PC-9 (cell line): ENCODE measurements around the gene RIF1. TPM values are rescaled to one million over a fixed set of nuclear protein-coding genes. Genes with fewer than 3 reads are reported as not detected.

ENCODE experiments used
- BruUV-seq: library from RNA; stranded (reverse); fragments of 400-500 nt; replicated peaks from 2 replicates; lab custom pipeline; 2021; lab: Mats Ljungman, UMichigan
- CTCF ChIA-PET: fragments of 300-600 bp; sonication (Branson Sonifier 250); formaldehyde crosslinking; loops from one replicate; lab custom pipeline; 2022; ENCODE audit warnings: antibody characterized with exemption; lab: Charles Lee
- POLR2A ChIA-PET: fragments of 300-600 bp; sonication (Branson Sonifier 250); formaldehyde crosslinking; loops from one replicate; lab custom pipeline; 2022; ENCODE audit warnings: antibody characterized with exemption; ENCODE audit not compliant: unreplicated experiment; lab: Charles Lee
- DNase-seq, 2 experiments: peaks; one replicate each; pipeline versions ENCODE4 v3.0.0 to v3.0.0-alpha.2; 2015 to 2022; ENCODE audit warnings: mixed read lengths in 1 of 2
- H2AFZ ChIP-seq: fragments of 200-600 bp; sonication (generic); 2 replicates; pipeline ENCODE4 v1.8.1; 2017; ENCODE audit warnings: antibody characterized with exemption
- H3F3A ChIP-seq: fragments of 200-600 bp; sonication (generic); 2 replicates; pipeline ENCODE4 v1.8.1; 2017; ENCODE audit warnings: antibody characterized with exemption, mild to moderate bottlenecking, low read depth; ENCODE audit not compliant: insufficient read depth
- H3K27ac ChIP-seq: fragments of 200-600 bp; sonication (generic); 2 replicates; pipeline ENCODE4 v1.6.1; 2016; ENCODE audit warnings: mixed run types
- H3K27me3 ChIP-seq: fragments of 200-600 bp; sonication (generic); 2 replicates; pipeline ENCODE4 v1.6.1; 2016; ENCODE audit warnings: low read depth, mixed run types; ENCODE audit not compliant: insufficient read depth
- H3K36me3 ChIP-seq: fragments of 200-600 bp; sonication (generic); 2 replicates; pipeline ENCODE4 v1.6.1; 2016; ENCODE audit warnings: low read depth, mixed run types
- H3K4me1 ChIP-seq: fragments of 200-600 bp; sonication (generic); replicated peaks from 2 replicates; pipeline ENCODE4 v1.6.1; 2016; ENCODE audit warnings: mixed run types; ENCODE audit not compliant: insufficient read depth
- H3K4me2 ChIP-seq: fragments of 200-600 bp; sonication (generic); 2 replicates; pipeline ENCODE4 v1.6.1; 2017; ENCODE audit warnings: mixed run types
- H3K4me3 ChIP-seq: fragments of 200-600 bp; sonication (generic); 2 replicates; pipeline ENCODE4 v1.6.1; 2016; ENCODE audit warnings: mixed run types
- H3K79me2 ChIP-seq: fragments of 200-600 bp; sonication (generic); 2 replicates; pipeline ENCODE4 v1.6.1; 2017; ENCODE audit warnings: low read depth, mixed run types
- H3K9me2 ChIP-seq: fragments of 200-600 bp; sonication (generic); 2 replicates; pipeline ENCODE4 v1.8.1; 2017; ENCODE audit warnings: mild to moderate bottlenecking; ENCODE audit not compliant: insufficient read depth
- H3K9me3 ChIP-seq: fragments of 200-600 bp; sonication (generic); 2 replicates; pipeline ENCODE4 v1.8.1; 2016; ENCODE audit warnings: low read depth; ENCODE audit not compliant: insufficient read depth
- H4K20me1 ChIP-seq: fragments of 200-600 bp; sonication (generic); 2 replicates; pipeline ENCODE4 v1.8.1; 2017; ENCODE audit not compliant: insufficient read depth
- EZH2 ChIP-seq: fragments of 200-600 bp; sonication (generic); IDR thresholded peaks from 2 replicates; pipeline ENCODE4 v1.8.0; 2017; ENCODE audit warnings: antibody characterized with exemption, low read depth
- intact Hi-C: fragments of 100-400 bp; cut with micrococcal nuclease; formaldehyde crosslinking; loops from one replicate; pipeline ENCODE4 v1.10.0; 2022; ENCODE audit not compliant: unreplicated experiment
- total RNA-seq: library from RNA; stranded (reverse); gene quantifications from 2 replicates; pipeline ENCODE4 v1.2.3, GENCODE V29; 2021
- TF ChIP-seq, protein P1 (sequence below): fragments of 200-600 bp; sonication (generic); conservative IDR thresholded peaks from 2 replicates; pipeline ENCODE4 v1.6.1; 2017; ENCODE audit warnings: mixed run types, antibody characterized with exemption, mild to moderate bottlenecking, moderate library complexity

RIF1 gene
- total RNA-seq, 1 experiment from 2014 or later: 47.2 TPM

DNA sequence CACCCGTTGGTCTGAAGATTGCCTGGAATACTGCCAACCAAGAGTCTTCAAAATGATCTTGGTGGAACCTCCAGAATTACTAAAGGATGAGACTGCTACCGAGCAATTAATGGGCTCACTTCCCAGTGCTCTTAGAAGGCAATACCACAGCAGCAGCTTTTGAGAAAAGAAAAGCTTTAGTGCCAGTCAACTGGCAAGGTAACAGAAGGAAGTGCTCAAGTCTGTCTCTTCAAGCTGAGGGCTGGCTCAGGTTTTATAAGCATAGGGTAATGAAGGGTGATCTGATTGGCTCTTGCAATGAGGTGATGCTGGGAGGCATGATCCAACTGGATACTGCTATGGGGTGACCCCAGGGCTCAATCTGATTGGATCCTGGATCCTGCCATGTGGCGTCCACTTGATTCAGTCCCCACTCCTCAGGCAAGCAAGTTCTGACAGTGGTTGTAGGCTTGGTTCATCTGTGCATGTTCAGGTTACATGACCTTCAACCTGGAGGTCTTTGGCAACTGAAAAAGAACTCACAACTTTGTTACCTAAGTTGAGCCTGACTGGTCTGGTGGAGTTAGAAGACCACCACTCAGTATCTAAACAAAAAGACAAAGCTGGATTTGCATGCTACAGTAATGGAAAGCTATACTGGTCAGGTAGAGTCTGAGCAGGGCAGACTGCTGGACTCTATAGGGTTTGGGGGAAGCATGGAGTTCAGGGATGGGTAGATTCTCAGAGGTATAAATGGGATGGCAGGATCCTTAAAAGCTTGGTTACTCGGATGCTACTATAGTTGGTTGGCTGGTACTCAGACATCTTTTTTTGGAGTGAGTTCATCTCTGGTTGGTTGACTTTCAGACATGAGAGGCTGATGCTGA lies 14.0 kb upstream of the RIF1 start:
- Histone ChIP-seq H2AFZ (no peak overlapping the region), H3K9me3 (no peaks in the 10 kb centered on the region), H3K36me3 (no peaks in the 10 kb centered on the region), H3K27me3 (no peaks in the 10 kb centered on the region), H3K4me2 (no peak overlapping the region), H3K27ac (no peak overlapping the region), H3K79me2 (no peaks in the 10 kb centered on the region), H3K4me3 (no peak overlapping the region), H4K20me1 (no peaks in the 10 kb centered on the region), H3K9me2 (no peaks in the 10 kb centered on the region), H3K4me1 (no peaks in the 10 kb centered on the region), H3F3A (no peaks in the 10 kb centered on the region)
- no TSS peak for BruUV-seq
- TF ChIP-seq, protein P1, sequence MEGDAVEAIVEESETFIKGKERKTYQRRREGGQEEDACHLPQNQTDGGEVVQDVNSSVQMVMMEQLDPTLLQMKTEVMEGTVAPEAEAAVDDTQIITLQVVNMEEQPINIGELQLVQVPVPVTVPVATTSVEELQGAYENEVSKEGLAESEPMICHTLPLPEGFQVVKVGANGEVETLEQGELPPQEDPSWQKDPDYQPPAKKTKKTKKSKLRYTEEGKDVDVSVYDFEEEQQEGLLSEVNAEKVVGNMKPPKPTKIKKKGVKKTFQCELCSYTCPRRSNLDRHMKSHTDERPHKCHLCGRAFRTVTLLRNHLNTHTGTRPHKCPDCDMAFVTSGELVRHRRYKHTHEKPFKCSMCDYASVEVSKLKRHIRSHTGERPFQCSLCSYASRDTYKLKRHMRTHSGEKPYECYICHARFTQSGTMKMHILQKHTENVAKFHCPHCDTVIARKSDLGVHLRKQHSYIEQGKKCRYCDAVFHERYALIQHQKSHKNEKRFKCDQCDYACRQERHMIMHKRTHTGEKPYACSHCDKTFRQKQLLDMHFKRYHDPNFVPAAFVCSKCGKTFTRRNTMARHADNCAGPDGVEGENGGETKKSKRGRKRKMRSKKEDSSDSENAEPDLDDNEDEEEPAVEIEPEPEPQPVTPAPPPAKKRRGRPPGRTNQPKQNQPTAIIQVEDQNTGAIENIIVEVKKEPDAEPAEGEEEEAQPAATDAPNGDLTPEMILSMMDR: no peak
- no peak for TF ChIP-seq EZH2
- DNase-seq: no peak
- ChIA-PET POLR2A (no interaction called here), CTCF (no interaction called here)
- intact Hi-C loops: no loop called here

DNA sequence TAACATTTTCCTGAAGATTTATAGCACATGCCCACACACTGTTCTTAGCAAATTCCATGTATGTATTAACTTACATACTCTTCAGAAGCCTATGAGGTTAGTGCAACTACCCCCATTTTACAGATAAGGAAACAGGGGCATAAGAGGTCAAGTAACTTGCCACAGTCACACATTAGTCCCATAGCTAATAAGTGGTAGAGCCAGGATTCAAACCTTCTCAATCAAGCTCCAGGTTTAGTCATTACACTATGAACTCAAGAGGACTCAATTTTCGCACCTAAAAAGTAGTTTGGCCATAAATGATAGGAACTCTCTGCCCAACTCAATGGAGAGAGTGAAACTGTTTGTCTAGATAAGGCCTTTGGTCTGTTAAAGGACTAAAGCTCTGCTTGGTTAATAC lies 9.7 kb upstream of the RIF1 start:
- Histone ChIP-seq H3K4me1 (no peaks in the 10 kb centered on the region), H3K9me3 (no peaks in the 10 kb centered on the region), H3F3A (no peaks in the 10 kb centered on the region), H3K36me3 (no peaks in the 10 kb centered on the region), H2AFZ (no peak overlapping the region), H3K27me3 (no peaks in the 10 kb centered on the region), H3K79me2 (no peaks in the 10 kb centered on the region), H3K4me2 (no peak overlapping the region), H3K4me3 (no peak overlapping the region), H4K20me1 (no peaks in the 10 kb centered on the region), H3K9me2 (no peaks in the 10 kb centered on the region), H3K27ac (no peak overlapping the region)
- DNase-seq: no peak
- ChIA-PET CTCF (no interaction called here), POLR2A (no interaction called here)
- TF ChIP-seq, protein P1: no peak
- no peak for TF ChIP-seq EZH2
- intact Hi-C loops: no loop called here
- no TSS peak for BruUV-seq

- CTCF ChIA-PET: interaction anchor here (0.6 kb wide), 1 partner anchor 20 kb away, joined by 3 read pairs; no protein-coding TSS in a partner anchor
- DNase-seq: no peak
- BruUV-seq: no TSS peak
- no peak for TF ChIP-seq EZH2
- TF ChIP-seq, protein P1: no peak
- Histone ChIP-seq H3K27me3 (no peaks in the 10 kb centered on the region), H3K4me2 (no peak overlapping the region), H2AFZ (no peak overlapping the region), H3K27ac (no peak overlapping the region), H4K20me1 (no peaks in the 10 kb centered on the region), H3K9me2 (no peaks in the 10 kb centered on the region), H3K79me2 (no peaks in the 10 kb centered on the region), H3K9me3 (no peaks in the 10 kb centered on the region), H3F3A (no peaks in the 10 kb centered on the region), H3K4me3 (no peak overlapping the region), H3K4me1 (no peaks in the 10 kb centered on the region), H3K36me3 (no peaks in the 10 kb centered on the region)
- POLR2A ChIA-PET: no interaction called here
- intact Hi-C loops: no loop called here
These were observed 8.6 kb upstream of the RIF1 start for GRCh38 chr2:151401149-151401548.
